ENCODE results near the gene RNGTT.
"Not testable (repeated sequence)": the region's sequence is repeated elsewhere in the genome, so short reads cannot be mapped to it uniquely, and the experiment has no call there.

RNGTT gene

GRCh38 chr6:88916615-88917208 is 46.7 kb downstream of the RNGTT start:
- Mint-ChIP-seq H3K9me3 (no peaks in the 10 kb centered on the region), H3K4me1 (peaks cover 33% of the 10 kb centered on the region), H3K4me3 (no peak overlapping the region), H3K27me3 (no peaks in the 10 kb centered on the region), H3K27ac (ENCODE audit: low read depth) (no peak overlapping the region), H3K36me3 (ENCODE audit: insufficient read depth) (peaks cover 1% of the 10 kb centered on the region)
- ATAC-seq (replicated peaks; ENCODE audit: extremely low read depth, poor library complexity, severe bottlenecking) = no peak
- DNase-seq (ENCODE audit: low spot score in 2 of 2) = no peak

GRCh38 chr6:88914895-88915598 is 48.4 kb downstream of the RNGTT start:
- Mint-ChIP-seq H3K4me1 (peaks cover 47% of the 10 kb centered on the region), H3K27ac (ENCODE audit: low read depth) (no peak overlapping the region), H3K9me3 (no peaks in the 10 kb centered on the region), H3K36me3 (ENCODE audit: insufficient read depth) (peaks cover 1% of the 10 kb centered on the region), H3K27me3 (no peaks in the 10 kb centered on the region), H3K4me3 (no peak overlapping the region)
- DNase-seq (ENCODE audit: low spot score in 2 of 2) (no peak), ATAC-seq (replicated peaks; ENCODE audit: extremely low read depth, poor library complexity, severe bottlenecking) (no peak)

GRCh38 chr6:88914180-88914579 is 49.2 kb downstream of the RNGTT start:
- Mint-ChIP-seq H3K27ac (ENCODE audit: low read depth) (no peak overlapping the region), H3K9me3 (no peaks in the 10 kb centered on the region), H3K36me3 (ENCODE audit: insufficient read depth) (peaks cover 1% of the 10 kb centered on the region), H3K27me3 (no peaks in the 10 kb centered on the region), H3K4me1 (peaks cover 56% of the 10 kb centered on the region), H3K4me3 (no peak overlapping the region)
- DNase-seq (ENCODE audit: low spot score in 2 of 2) (no peak), ATAC-seq (replicated peaks; ENCODE audit: extremely low read depth, poor library complexity, severe bottlenecking) (no peak)

GRCh38 chr6:88913471-88913870 is 49.9 kb downstream of the RNGTT start:
- no peak for ATAC-seq (replicated peaks; ENCODE audit: extremely low read depth, poor library complexity, severe bottlenecking)
- Mint-ChIP-seq H3K4me3 (no peak overlapping the region), H3K36me3 (ENCODE audit: insufficient read depth) (peaks cover 1% of the 10 kb centered on the region), H3K4me1 (peaks cover 63% of the 10 kb centered on the region), H3K27ac (ENCODE audit: low read depth) (peak overlapping the region; percentile 49), H3K9me3 (no peaks in the 10 kb centered on the region), H3K27me3 (no peaks in the 10 kb centered on the region)
- no peak for DNase-seq (ENCODE audit: low spot score in 2 of 2)

- no peaks in the 10 kb centered on the region for H3K27me3 Mint-ChIP-seq
- peak overlapping the region; percentile 75 for H3K27ac Mint-ChIP-seq (ENCODE audit: low read depth)
- H3K4me1 Mint-ChIP-seq = peaks cover 76% of the 10 kb centered on the region
- H3K36me3 Mint-ChIP-seq (ENCODE audit: insufficient read depth) = peaks cover 1% of the 10 kb centered on the region
- DNase-seq (ENCODE audit: low spot score in 2 of 2) (no peak), ATAC-seq (replicated peaks; ENCODE audit: extremely low read depth, poor library complexity, severe bottlenecking) (no peak)
- H3K4me3 Mint-ChIP-seq = no peak overlapping the region
- no peaks in the 10 kb centered on the region for H3K9me3 Mint-ChIP-seq
Observed at GRCh38 chr6:88910922-88911778, 52.3 kb downstream of the RNGTT start.

- DNase-seq (ENCODE audit: low spot score in 2 of 2) (no peak), ATAC-seq (replicated peaks; ENCODE audit: extremely low read depth, poor library complexity, severe bottlenecking) (no peak)
- H3K27ac Mint-ChIP-seq (ENCODE audit: low read depth) = no peak overlapping the region
- H3K4me3 Mint-ChIP-seq = no peak overlapping the region
- H3K27me3 Mint-ChIP-seq = no peaks in the 10 kb centered on the region
- no peaks in the 10 kb centered on the region for H3K9me3 Mint-ChIP-seq
- peaks cover 63% of the 10 kb centered on the region for H3K4me1 Mint-ChIP-seq
- peaks cover 14% of the 10 kb centered on the region for H3K36me3 Mint-ChIP-seq (ENCODE audit: insufficient read depth)
Observed at GRCh38 chr6:88908598-88909548, 54.5 kb downstream of the RNGTT start.

GRCh38 chr6:88907148-88907547 is 56.3 kb downstream of the RNGTT start:
- peaks cover 18% of the 10 kb centered on the region for H3K36me3 Mint-ChIP-seq (ENCODE audit: insufficient read depth)
- H3K4me1 Mint-ChIP-seq = peaks cover 47% of the 10 kb centered on the region
- H3K27me3 Mint-ChIP-seq; H3K4me3 Mint-ChIP-seq; H3K9me3 Mint-ChIP-seq; DNase-seq (ENCODE audit: low spot score in 2 of 2): not testable (repeated sequence)
- H3K27ac Mint-ChIP-seq (ENCODE audit: low read depth) = peak overlapping the region; percentile 4
- ATAC-seq (replicated peaks; ENCODE audit: extremely low read depth, poor library complexity, severe bottlenecking) = peak; percentile 10

GRCh38 chr6:88899569-88900316 is 63.7 kb downstream of the RNGTT start:
- H3K36me3 Mint-ChIP-seq (ENCODE audit: insufficient read depth) = peaks cover 15% of the 10 kb centered on the region
- no peaks in the 10 kb centered on the region for H3K4me1 Mint-ChIP-seq
- DNase-seq (ENCODE audit: low spot score in 2 of 2) (no peak), ATAC-seq (replicated peaks; ENCODE audit: extremely low read depth, poor library complexity, severe bottlenecking) (no peak)
- H3K9me3 Mint-ChIP-seq = no peaks in the 10 kb centered on the region
- no peaks in the 10 kb centered on the region for H3K27me3 Mint-ChIP-seq
- H3K4me3 Mint-ChIP-seq = no peak overlapping the region
- no peak overlapping the region for H3K27ac Mint-ChIP-seq (ENCODE audit: low read depth)

- ATAC-seq (replicated peaks; ENCODE audit: extremely low read depth, poor library complexity, severe bottlenecking) (no peak), DNase-seq (ENCODE audit: low spot score in 2 of 2) (no peak)
- no peaks in the 10 kb centered on the region for H3K27me3 Mint-ChIP-seq
- H3K9me3 Mint-ChIP-seq = no peaks in the 10 kb centered on the region
- H3K27ac Mint-ChIP-seq (ENCODE audit: low read depth) = no peak overlapping the region
- H3K4me1 Mint-ChIP-seq = no peaks in the 10 kb centered on the region
- H3K36me3 Mint-ChIP-seq (ENCODE audit: insufficient read depth) = peaks cover under 1% of the 10 kb centered on the region
- no peak overlapping the region for H3K4me3 Mint-ChIP-seq
Observed at GRCh38 chr6:88895911-88896310, 67.5 kb downstream of the RNGTT start.

- no peak for ATAC-seq (replicated peaks; ENCODE audit: extremely low read depth, poor library complexity, severe bottlenecking)
- DNase-seq (ENCODE audit: low spot score in 2 of 2) = no peak
- peaks cover 13% of the 10 kb centered on the region for H3K36me3 Mint-ChIP-seq (ENCODE audit: insufficient read depth)
- H3K27ac Mint-ChIP-seq (ENCODE audit: low read depth) = no peak overlapping the region
- H3K4me1 Mint-ChIP-seq = no peaks in the 10 kb centered on the region
- H3K9me3 Mint-ChIP-seq = no peaks in the 10 kb centered on the region
- H3K27me3 Mint-ChIP-seq = no peaks in the 10 kb centered on the region
- no peak overlapping the region for H3K4me3 Mint-ChIP-seq
Observed at GRCh38 chr6:88890860-88891845, 72.3 kb downstream of the RNGTT start.

- no peak overlapping the region for H3K4me3 Mint-ChIP-seq
- H3K9me3 Mint-ChIP-seq = no peaks in the 10 kb centered on the region
- no peak for DNase-seq (ENCODE audit: low spot score in 2 of 2)
- ATAC-seq (replicated peaks; ENCODE audit: extremely low read depth, poor library complexity, severe bottlenecking) = no peak
- no peak overlapping the region for H3K27ac Mint-ChIP-seq (ENCODE audit: low read depth)
- H3K4me1 Mint-ChIP-seq = no peaks in the 10 kb centered on the region
- H3K36me3 Mint-ChIP-seq (ENCODE audit: insufficient read depth) = peaks cover 14% of the 10 kb centered on the region
- H3K27me3 Mint-ChIP-seq = no peaks in the 10 kb centered on the region
Observed at GRCh38 chr6:88890394-88890793, 73.0 kb downstream of the RNGTT start.
